Spleen (tissue), 7 donors: ENCODE results near the gene TMC1.

Experiments used
- CTCF ChIP-seq, 11 experiments: fragments of 200-600 bp in 7 of 11; fragments of 450-650 bp in 4 of 11; sonication (generic) in 4 of 11; IDR thresholded peaks in 8 of 11; conservative IDR thresholded peaks in 3 of 11; 1 replicate in 7 of 11; 2 replicates in 4 of 11; pipeline versions ENCODE4 v1.4.0 to v1.8.0; 2016 to 2021; ENCODE audit warnings: antibody characterized with exemption in 11 of 11, inconsistent platforms in 4 of 11, mild to moderate bottlenecking in 1 of 11
- POLR2A ChIP-seq, 3 donors: fragments of 450-650 bp; IDR thresholded peaks; one replicate each; pipeline ENCODE4 v1.5.1; 2017; ENCODE audit warnings: antibody characterized with exemption in 3 of 3, mild to moderate bottlenecking in 1 of 3
- donor health status: DM: no; HTN: no; CAD: no; lungs with moderate emphysema.
- donor health status: DM: no; HTN: no; CAD: no.
- donor health status: DM: no; HTN: no; CAD: no.

GRCh38 chr9:72649127-72649442 is 127.7 kb downstream of the TMC1 start:
- TF ChIP-seq CTCF (IDR thresholded peaks at IDR 0.05 in 8 of 11, conservative IDR thresholded peaks at IDR 0.05 in 3 of 11) (no peak), POLR2A (IDR thresholded peaks at IDR 0.05) (no peak)
